Measurements from ENCODE around the gene STX1B.
"Not testable (repeated sequence)": the region's sequence is repeated elsewhere in the genome, so short reads cannot be mapped to it uniquely, and the experiment has no call there.

Gene STX1B

GRCh38 chr16:31016018-31016417 is 5.6 kb upstream of the STX1B start:
- DNase-seq (ENCODE audit: extremely low read depth in 1 of 2, low read depth in 1 of 2): no peak

- not testable (repeated sequence) for DNase-seq (ENCODE audit: extremely low read depth in 1 of 2, low read depth in 1 of 2)
Observed at GRCh38 chr16:31013292-31013691, 2.9 kb upstream of the STX1B start.

- not testable (repeated sequence) for DNase-seq (ENCODE audit: extremely low read depth in 1 of 2, low read depth in 1 of 2)
Observed at GRCh38 chr16:31011815-31012214, 1.4 kb upstream of the STX1B start.

GRCh38 chr16:31009894-31010584 is 399 bp downstream of the STX1B start:
- no peak for DNase-seq (ENCODE audit: extremely low read depth in 1 of 2, low read depth in 1 of 2)

- no peak for DNase-seq (ENCODE audit: extremely low read depth in 1 of 2, low read depth in 1 of 2)
Observed at GRCh38 chr16:31009120-31009519, 1.3 kb downstream of the STX1B start.

GRCh38 chr16:31008551-31008950 is 1.9 kb downstream of the STX1B start:
- no peak for DNase-seq (ENCODE audit: extremely low read depth in 1 of 2, low read depth in 1 of 2)

GRCh38 chr16:31008149-31008548 is 2.3 kb downstream of the STX1B start:
- DNase-seq (ENCODE audit: extremely low read depth in 1 of 2, low read depth in 1 of 2): no peak

- DNase-seq (ENCODE audit: extremely low read depth in 1 of 2, low read depth in 1 of 2): no peak
Observed at GRCh38 chr16:31007684-31008083, 2.8 kb downstream of the STX1B start.

- DNase-seq (ENCODE audit: extremely low read depth in 1 of 2, low read depth in 1 of 2): no peak
Observed at GRCh38 chr16:31006589-31006988, 3.8 kb downstream of the STX1B start.

- DNase-seq (ENCODE audit: extremely low read depth in 1 of 2, low read depth in 1 of 2): no peak
Observed at GRCh38 chr16:31006086-31006385, 4.4 kb downstream of the STX1B start.

GRCh38 chr16:31005350-31006085 is 4.9 kb downstream of the STX1B start:
- no peak for DNase-seq (ENCODE audit: extremely low read depth in 1 of 2, low read depth in 1 of 2)

- DNase-seq (ENCODE audit: extremely low read depth in 1 of 2, low read depth in 1 of 2): no peak
Observed at GRCh38 chr16:31004658-31005057, 5.8 kb downstream of the STX1B start.

GRCh38 chr16:31003744-31004143 is 6.7 kb downstream of the STX1B start:
- no peak for DNase-seq (ENCODE audit: extremely low read depth in 1 of 2, low read depth in 1 of 2)

GRCh38 chr16:31002862-31003341 is 7.5 kb downstream of the STX1B start:
- DNase-seq (ENCODE audit: extremely low read depth in 1 of 2, low read depth in 1 of 2): no peak

GRCh38 chr16:31002250-31002700 is 8.2 kb downstream of the STX1B start:
- DNase-seq (ENCODE audit: extremely low read depth in 1 of 2, low read depth in 1 of 2): no peak

GRCh38 chr16:31001507-31002249 is 8.8 kb downstream of the STX1B start:
- DNase-seq (ENCODE audit: extremely low read depth in 1 of 2, low read depth in 1 of 2): no peak

- DNase-seq (ENCODE audit: extremely low read depth in 1 of 2, low read depth in 1 of 2): no peak
Observed at GRCh38 chr16:31000671-31001382, 9.6 kb downstream of the STX1B start.

GRCh38 chr16:30998852-30999761 is 11.3 kb downstream of the STX1B start:
- DNase-seq (ENCODE audit: extremely low read depth in 1 of 2, low read depth in 1 of 2): no peak

- DNase-seq (ENCODE audit: extremely low read depth in 1 of 2, low read depth in 1 of 2): no peak
Observed at GRCh38 chr16:30997725-30998711, 12.4 kb downstream of the STX1B start.
